Measurements from ENCODE around the gene SRSF11.

- TF ChIP-seq CTCF (IDR thresholded peaks at IDR 0.05; ENCODE audit: borderline replicate concordance, extremely low read depth, low read length, poor library complexity, severe bottlenecking), result no peak
- TF ChIP-seq EZH2 (IDR thresholded peaks at IDR 0.05; ENCODE audit: borderline replicate concordance, low read depth, low read length, severe bottlenecking), result no peak
These were observed 26.6 kb downstream of the SRSF11 start for GRCh38 chr1:70247768-70248167.

All from DND-41 (cell line).